ENCODE measurements around the gene ECSCR. TPM values are rescaled to one million over a fixed set of nuclear protein-coding genes. Genes with fewer than 3 reads are reported as not detected.
"Not testable (repeated sequence)": the region's sequence is repeated elsewhere in the genome, so short reads cannot be mapped to it uniquely, and the experiment has no call there.

ECSCR gene
- total RNA-seq, 1 experiment from 2014 or later: not detected

GRCh38 chr5:139410121-139410992 lies 52.2 kb downstream of the ECSCR start:
- Mint-ChIP-seq H3K27ac (ENCODE audit: unreplicated experiment) (no peak overlapping the region), H3K27me3 (ENCODE audit: unreplicated experiment) (peaks cover 22% of the 10 kb centered on the region), H3K4me3 (ENCODE audit: low read depth, unreplicated experiment) (no peak overlapping the region), H3K4me1 (ENCODE audit: low read depth, unreplicated experiment) (no peaks in the 10 kb centered on the region), H3K9me3 (ENCODE audit: low read depth, unreplicated experiment) (no peaks in the 10 kb centered on the region), H3K36me3 (ENCODE audit: insufficient read depth, unreplicated experiment) (no peaks in the 10 kb centered on the region)
- CTCF ChIA-PET: interaction anchor here (0.5 to 1.6 kb wide), 4 partner anchors 66 to 948 kb away, joined by 4 to 6 read pairs (median 4); partner anchors contain the start of gene CXXC5
- no peak for DNase-seq
- BruUV-seq (replicated peaks): no TSS peak
- TF ChIP-seq CTCF (IDR thresholded peaks at IDR 0.05; ENCODE audit: unreplicated experiment): no peak
- intact Hi-C loops (cut with micrococcal nuclease; ENCODE audit: unreplicated experiment): no loop called here

- H3K4me1 Mint-ChIP-seq (ENCODE audit: low read depth, unreplicated experiment); intact Hi-C loops (cut with micrococcal nuclease; ENCODE audit: unreplicated experiment); BruUV-seq (replicated peaks); DNase-seq; H3K9me3 Mint-ChIP-seq (ENCODE audit: low read depth, unreplicated experiment); H3K36me3 Mint-ChIP-seq (ENCODE audit: insufficient read depth, unreplicated experiment); CTCF ChIA-PET; H3K27ac Mint-ChIP-seq (ENCODE audit: unreplicated experiment); H3K4me3 Mint-ChIP-seq (ENCODE audit: low read depth, unreplicated experiment): not testable (repeated sequence)
- peaks cover 22% of the 10 kb centered on the region for H3K27me3 Mint-ChIP-seq (ENCODE audit: unreplicated experiment)
Measured at GRCh38 chr5:139409116-139409515, 53.4 kb downstream of the ECSCR start.

GRCh38 chr5:139408191-139408590 lies 54.4 kb downstream of the ECSCR start:
- Mint-ChIP-seq H3K4me3 (ENCODE audit: low read depth, unreplicated experiment) (no peak overlapping the region), H3K27ac (ENCODE audit: unreplicated experiment) (no peak overlapping the region), H3K4me1 (ENCODE audit: low read depth, unreplicated experiment) (peaks cover 17% of the 10 kb centered on the region), H3K9me3 (ENCODE audit: low read depth, unreplicated experiment) (no peaks in the 10 kb centered on the region), H3K27me3 (ENCODE audit: unreplicated experiment) (peaks cover 17% of the 10 kb centered on the region), H3K36me3 (ENCODE audit: insufficient read depth, unreplicated experiment) (peaks cover 12% of the 10 kb centered on the region)
- DNase-seq: no peak
- CTCF ChIA-PET: no interaction called here
- no peak for TF ChIP-seq CTCF (IDR thresholded peaks at IDR 0.05; ENCODE audit: unreplicated experiment)
- intact Hi-C loops (cut with micrococcal nuclease; ENCODE audit: unreplicated experiment): no loop called here
- no TSS peak for BruUV-seq (replicated peaks)

GRCh38 chr5:139407517-139407916 lies 55.0 kb downstream of the ECSCR start:
- Mint-ChIP-seq H3K27ac (ENCODE audit: unreplicated experiment) (no peak overlapping the region), H3K4me1 (ENCODE audit: low read depth, unreplicated experiment) (peaks cover 24% of the 10 kb centered on the region), H3K27me3 (ENCODE audit: unreplicated experiment) (peaks cover 10% of the 10 kb centered on the region), H3K36me3 (ENCODE audit: insufficient read depth, unreplicated experiment) (peaks cover 19% of the 10 kb centered on the region), H3K4me3 (ENCODE audit: low read depth, unreplicated experiment) (no peak overlapping the region), H3K9me3 (ENCODE audit: low read depth, unreplicated experiment) (no peaks in the 10 kb centered on the region)
- no TSS peak for BruUV-seq (replicated peaks)
- intact Hi-C loops (cut with micrococcal nuclease; ENCODE audit: unreplicated experiment): no loop called here
- CTCF ChIA-PET: no interaction called here
- DNase-seq: no peak
- TF ChIP-seq CTCF (IDR thresholded peaks at IDR 0.05; ENCODE audit: unreplicated experiment): no peak

- Mint-ChIP-seq H3K4me3 (ENCODE audit: low read depth, unreplicated experiment) (no peak overlapping the region), H3K9me3 (ENCODE audit: low read depth, unreplicated experiment) (no peaks in the 10 kb centered on the region), H3K36me3 (ENCODE audit: insufficient read depth, unreplicated experiment) (peaks cover 19% of the 10 kb centered on the region), H3K4me1 (ENCODE audit: low read depth, unreplicated experiment) (peaks cover 26% of the 10 kb centered on the region), H3K27me3 (ENCODE audit: unreplicated experiment) (peaks cover 4% of the 10 kb centered on the region), H3K27ac (ENCODE audit: unreplicated experiment) (no peak overlapping the region)
- intact Hi-C loops (cut with micrococcal nuclease; ENCODE audit: unreplicated experiment): no loop called here
- no peak for DNase-seq
- BruUV-seq (replicated peaks): no TSS peak
- no peak for TF ChIP-seq CTCF (IDR thresholded peaks at IDR 0.05; ENCODE audit: unreplicated experiment)
- CTCF ChIA-PET: no interaction called here
Measured at GRCh38 chr5:139406963-139407362, 55.6 kb downstream of the ECSCR start.

Measured in Calu3 (cell line).